Activated naive CD4-positive, alpha-beta T cell treated with anti-CD3 and anti-CD28 coated beads for 36 hours (primary cell): ENCODE results near the gene CCDC91. TPM values are rescaled to one million over a fixed set of nuclear protein-coding genes. Genes with fewer than 3 reads are reported as not detected.
A peak's percentile ranks its signal among the peaks of the same experiment; 100 is the strongest.

Experiments
- CTCF ChIA-PET: fragments of 350-600 bp; sonication (Branson Sonifier 250); formaldehyde crosslinking; loops from one replicate; lab custom pipeline; 2021; ENCODE audit warnings: antibody characterized with exemption; lab: Charles Lee
- DNase-seq: peaks from one replicate; pipeline ENCODE4 v3.0.0-alpha.2; 2020
- H3K27ac Mint-ChIP-seq: one replicate; pipeline ENCODE4 v1.8.0; 2021; ENCODE audit warnings: mild to moderate bottlenecking, mixed read lengths
- H3K27me3 Mint-ChIP-seq: one replicate; pipeline ENCODE4 v1.8.0; 2021; ENCODE audit warnings: low read depth, mixed read lengths
- H3K36me3 Mint-ChIP-seq: one replicate; pipeline ENCODE4 v1.8.0; 2021; ENCODE audit warnings: low read depth, mixed read lengths
- H3K4me1 Mint-ChIP-seq: one replicate; pipeline ENCODE4 v1.8.0; 2021; ENCODE audit warnings: low read depth, mixed read lengths
- H3K4me3 Mint-ChIP-seq: one replicate; pipeline ENCODE4 v1.8.0; 2021; ENCODE audit warnings: mild to moderate bottlenecking, moderate library complexity, mixed read lengths
- H3K9me3 Mint-ChIP-seq: one replicate; pipeline ENCODE4 v1.8.0; 2021; ENCODE audit warnings: mixed read lengths
- intact Hi-C: fragments of 100-400 bp; cut with micrococcal nuclease; formaldehyde crosslinking; loops from one replicate; pipeline ENCODE4 v1.15.1; 2023
- total RNA-seq, 2 experiments: library from RNA; stranded (reverse); gene quantifications; one replicate each; pipeline ENCODE4 v1.2.3, GENCODE V29; 2021

CCDC91 gene
- total RNA-seq, 2 experiments from 2014 or later, result 15.3 to 16.1 TPM

DNA sequence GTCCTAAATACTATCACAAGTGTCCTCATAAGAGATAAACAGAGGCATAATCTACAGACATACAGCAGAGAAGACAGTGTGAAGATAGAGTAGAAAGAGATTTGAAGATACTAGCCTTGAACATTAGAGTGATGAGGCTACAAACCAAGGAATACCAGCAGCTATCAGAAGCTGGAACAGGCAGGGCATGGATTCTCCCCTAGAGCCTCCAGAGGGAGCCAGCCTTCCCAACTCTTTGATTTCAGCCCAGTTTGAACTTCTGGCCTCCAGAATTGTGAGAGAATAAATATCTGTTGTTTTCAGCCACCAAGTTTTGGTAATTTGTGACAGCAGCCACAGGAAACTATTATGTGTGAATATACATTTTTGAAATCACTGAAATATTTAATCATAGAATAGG lies 47.2 kb downstream of the CCDC91 start:
- Mint-ChIP-seq H3K9me3 (no peaks in the 10 kb centered on the region), H3K4me1 (peaks cover 26% of the 10 kb centered on the region), H3K27ac (no peak overlapping the region), H3K4me3 (no peak overlapping the region), H3K27me3 (no peaks in the 10 kb centered on the region), H3K36me3 (no peaks in the 10 kb centered on the region)
- CTCF ChIA-PET, result no interaction called here
- no peak for DNase-seq
- intact Hi-C loops, result no loop called here

DNA sequence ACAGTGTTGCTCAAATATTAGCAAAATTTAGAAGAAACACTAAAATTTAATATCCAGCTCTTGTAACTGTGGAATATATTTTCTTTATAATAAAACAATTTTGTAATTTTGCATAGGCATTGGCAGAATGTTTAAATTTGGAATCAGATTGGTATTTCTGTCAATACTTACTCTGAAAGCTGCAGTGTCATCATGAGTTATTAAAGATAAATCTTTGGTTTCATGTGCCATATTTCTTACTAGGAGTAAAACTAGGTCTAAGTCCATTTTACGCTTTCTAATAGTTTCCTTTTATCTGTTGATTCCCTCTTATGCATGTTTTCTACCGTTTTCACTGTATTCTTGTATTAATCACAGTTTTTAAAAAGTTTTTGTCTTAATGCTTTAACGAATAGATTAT lies 49.7 kb downstream of the CCDC91 start:
- no peak overlapping the region for H3K27ac Mint-ChIP-seq
- DNase-seq, result no peak
- peaks cover 27% of the 10 kb centered on the region for H3K4me1 Mint-ChIP-seq
- no peaks in the 10 kb centered on the region for H3K27me3 Mint-ChIP-seq
- H3K36me3 Mint-ChIP-seq, result peaks cover 2% of the 10 kb centered on the region
- CTCF ChIA-PET, result interaction anchor here (1.2 kb wide), 1 partner anchor 28 kb away, joined by 4 read pairs; no protein-coding TSS in a partner anchor
- intact Hi-C loops, result no loop called here
- H3K9me3 Mint-ChIP-seq, result no peaks in the 10 kb centered on the region
- H3K4me3 Mint-ChIP-seq, result no peak overlapping the region

DNA sequence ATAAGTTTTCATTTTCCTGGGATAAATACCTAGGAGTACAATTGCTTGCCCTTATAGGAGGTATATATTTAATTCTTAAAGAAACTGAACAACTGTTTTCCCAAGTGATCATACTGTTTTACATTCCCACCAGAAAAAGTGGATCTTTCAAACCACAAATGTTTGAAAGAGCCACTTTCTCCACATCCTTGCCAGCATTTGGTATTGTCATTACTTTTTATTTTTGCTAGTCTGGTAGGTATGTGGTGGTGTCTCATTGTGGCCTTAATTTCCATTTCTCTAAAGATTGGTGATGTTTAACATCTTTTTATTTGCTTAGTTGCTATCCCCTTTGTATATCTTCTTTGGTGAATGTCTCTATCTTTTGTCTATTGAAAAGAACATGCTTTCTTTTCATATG lies 50.6 kb downstream of the CCDC91 start:
- H3K36me3 Mint-ChIP-seq, result peaks cover 2% of the 10 kb centered on the region
- no peak overlapping the region for H3K27ac Mint-ChIP-seq
- no peaks in the 10 kb centered on the region for H3K27me3 Mint-ChIP-seq
- intact Hi-C loops, result no loop called here
- no peaks in the 10 kb centered on the region for H3K9me3 Mint-ChIP-seq
- CTCF ChIA-PET, result interaction anchor here (1.2 kb wide), 1 partner anchor 29 kb away, joined by 4 read pairs; no protein-coding TSS in a partner anchor
- DNase-seq, result no peak
- H3K4me3 Mint-ChIP-seq, result no peak overlapping the region
- H3K4me1 Mint-ChIP-seq, result peaks cover 20% of the 10 kb centered on the region

DNA sequence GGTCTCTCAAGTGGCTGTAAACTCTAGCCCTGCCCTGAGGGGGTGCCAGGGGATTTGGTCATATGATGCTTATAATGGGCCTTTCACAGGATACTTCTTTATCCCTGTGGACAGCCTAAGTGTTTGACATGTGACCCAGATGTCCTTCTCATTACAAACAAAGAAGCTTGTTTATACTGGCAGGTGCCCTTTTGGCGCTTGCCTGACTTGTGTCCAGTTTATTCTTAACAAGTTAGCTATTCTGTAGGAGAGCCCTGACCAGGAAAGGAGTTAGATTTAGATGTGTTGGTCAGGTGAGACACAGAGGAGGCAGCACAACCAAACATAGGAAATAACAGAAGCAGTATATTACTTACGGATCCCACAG lies 51.9 kb downstream of the CCDC91 start:
- peaks cover 5% of the 10 kb centered on the region for H3K9me3 Mint-ChIP-seq
- H3K36me3 Mint-ChIP-seq, result peaks cover 2% of the 10 kb centered on the region
- no peak overlapping the region for H3K4me3 Mint-ChIP-seq
- no peaks in the 10 kb centered on the region for H3K27me3 Mint-ChIP-seq
- intact Hi-C loops, result no loop called here
- peaks cover 24% of the 10 kb centered on the region for H3K4me1 Mint-ChIP-seq
- CTCF ChIA-PET, result no interaction called here
- H3K27ac Mint-ChIP-seq, result no peak overlapping the region
- DNase-seq, result no peak

DNA sequence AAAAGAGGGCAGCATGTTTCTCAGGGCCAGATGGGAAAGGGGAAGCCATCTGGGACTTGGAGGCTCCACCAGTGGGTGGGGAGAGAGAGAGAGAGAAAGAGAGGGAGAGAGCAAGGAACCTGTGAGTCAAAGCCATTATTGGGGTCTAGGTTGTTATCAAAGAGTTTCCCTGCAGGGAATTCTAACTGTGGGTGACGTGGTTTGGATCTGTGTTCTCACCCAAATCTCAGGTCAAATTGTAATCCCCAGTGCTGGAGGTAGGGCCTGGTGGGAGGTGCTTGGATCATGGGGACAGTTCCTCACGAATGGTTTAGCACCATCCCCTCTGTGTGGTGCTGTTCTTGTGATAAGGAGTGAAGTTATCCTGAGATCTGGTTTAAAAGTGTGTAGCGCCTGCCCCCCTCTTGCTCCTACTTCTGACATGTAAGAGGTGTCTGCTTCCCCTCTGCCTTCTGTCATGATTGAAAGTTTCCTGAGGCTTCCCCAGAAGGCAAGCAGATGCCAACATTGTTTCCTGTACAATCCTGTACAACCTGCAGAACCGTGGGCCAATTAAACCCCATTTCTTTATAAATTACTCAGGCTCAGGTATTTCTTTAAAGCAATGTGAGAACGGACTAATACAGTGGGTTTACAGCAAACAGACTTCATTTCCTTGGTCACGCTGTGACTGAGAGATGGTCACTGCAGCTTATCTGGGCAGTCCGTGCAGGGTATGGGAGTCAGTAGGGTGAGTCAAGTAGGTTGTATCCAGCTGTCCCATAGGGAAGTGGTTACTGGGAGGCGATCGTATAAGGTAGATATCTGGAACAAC lies 52.4 kb downstream of the CCDC91 start:
- Mint-ChIP-seq H3K9me3 (peaks cover 5% of the 10 kb centered on the region), H3K36me3 (peaks cover 2% of the 10 kb centered on the region), H3K4me1 (peaks cover 25% of the 10 kb centered on the region), H3K27me3 (no peaks in the 10 kb centered on the region), H3K27ac (no peak overlapping the region), H3K4me3 (no peak overlapping the region)
- CTCF ChIA-PET, result no interaction called here
- intact Hi-C loops, result no loop called here
- DNase-seq, result no peak

DNA sequence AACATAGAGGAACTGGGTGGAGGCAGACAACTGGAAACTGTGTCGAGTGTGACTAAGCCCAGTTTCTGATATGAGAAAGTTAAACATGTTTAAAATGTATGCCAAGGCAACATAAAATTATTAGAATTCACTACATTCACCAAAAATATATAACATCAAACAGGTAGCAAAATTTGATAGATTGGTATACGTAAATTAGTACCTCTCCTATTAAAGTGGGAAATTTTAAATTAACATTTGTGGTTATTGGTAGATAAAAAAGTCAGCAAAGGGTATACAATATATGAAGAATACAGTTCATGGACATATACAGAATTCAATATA lies 53.0 kb downstream of the CCDC91 start:
- no peak overlapping the region for H3K27ac Mint-ChIP-seq
- no peak overlapping the region for H3K4me3 Mint-ChIP-seq
- no peaks in the 10 kb centered on the region for H3K27me3 Mint-ChIP-seq
- H3K9me3 Mint-ChIP-seq, result peaks cover 5% of the 10 kb centered on the region
- CTCF ChIA-PET, result no interaction called here
- H3K36me3 Mint-ChIP-seq, result peaks cover 2% of the 10 kb centered on the region
- H3K4me1 Mint-ChIP-seq, result peaks cover 30% of the 10 kb centered on the region
- no peak for DNase-seq
- intact Hi-C loops, result no loop called here

DNA sequence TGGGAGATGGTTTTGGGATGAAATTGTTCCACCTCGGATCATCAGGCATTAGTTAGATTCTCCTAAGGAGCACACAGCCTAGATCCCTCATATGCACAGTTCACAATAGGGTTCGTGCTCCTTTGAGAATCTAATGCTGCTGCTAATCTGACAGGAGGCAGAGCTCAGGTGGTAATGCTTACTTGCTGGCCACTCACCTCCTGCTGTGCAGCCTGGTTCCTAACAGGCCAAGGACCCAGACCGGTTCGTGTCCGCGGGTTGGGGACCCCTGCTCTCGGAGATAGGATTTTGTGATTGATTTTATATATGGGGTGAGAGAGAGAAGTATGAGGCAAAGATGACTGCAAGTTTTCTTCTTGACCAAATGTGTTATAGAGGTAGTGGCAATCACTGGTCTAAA lies 57.5 kb downstream of the CCDC91 start:
- Mint-ChIP-seq H3K9me3 (peaks cover 5% of the 10 kb centered on the region), H3K4me3 (no peak overlapping the region), H3K4me1 (peaks cover 61% of the 10 kb centered on the region), H3K36me3 (peaks cover 2% of the 10 kb centered on the region), H3K27ac (no peak overlapping the region), H3K27me3 (no peaks in the 10 kb centered on the region)
- intact Hi-C loops, result loop anchor here (1.0 kb wide), 1 partner anchor 25 kb away; no protein-coding TSS in a partner anchor
- DNase-seq, result no peak
- CTCF ChIA-PET, result interaction anchor here (1.2 to 1.8 kb wide), 2 partner anchors 14 to 25 kb away, joined by 3 to 6 read pairs; no protein-coding TSS in a partner anchor

DNA sequence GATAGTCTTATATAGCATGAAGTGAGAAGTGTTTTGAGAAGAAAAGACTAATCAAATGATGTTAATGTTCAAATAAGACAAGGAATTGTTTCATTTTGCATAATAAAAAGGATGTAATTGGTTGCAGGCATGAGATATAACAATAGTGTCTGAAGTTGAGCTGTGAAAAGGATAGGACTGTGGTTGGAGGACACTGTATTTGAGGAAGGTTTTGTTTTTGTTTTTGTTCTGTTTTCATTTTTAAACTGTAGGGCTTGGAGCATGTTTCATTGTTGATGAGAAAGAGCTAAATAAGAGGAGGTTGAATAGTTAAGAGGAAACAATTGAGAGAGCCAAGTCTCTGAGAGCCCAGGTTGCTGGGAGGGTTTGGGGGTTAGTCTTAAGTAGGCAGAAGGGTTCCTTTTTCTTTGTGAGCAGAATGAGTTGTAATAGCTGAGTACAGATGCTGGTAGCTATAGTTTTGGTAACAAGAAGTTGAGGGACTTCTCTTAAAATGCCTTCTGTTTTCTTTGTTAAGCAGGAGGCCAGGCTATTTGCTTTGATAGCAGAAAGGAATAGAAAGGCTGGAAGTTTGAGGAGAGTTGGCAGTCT lies 58.4 kb downstream of the CCDC91 start:
- DNase-seq, result no peak
- intact Hi-C loops, result loop anchor here (1.0 kb wide), 1 partner anchor 25 kb away; no protein-coding TSS in a partner anchor
- H3K27me3 Mint-ChIP-seq, result no peaks in the 10 kb centered on the region
- H3K4me3 Mint-ChIP-seq, result peak overlapping the region; percentile 15
- H3K27ac Mint-ChIP-seq, result peak overlapping the region; percentile 20
- peaks cover 64% of the 10 kb centered on the region for H3K4me1 Mint-ChIP-seq
- H3K36me3 Mint-ChIP-seq, result no peaks in the 10 kb centered on the region
- CTCF ChIA-PET, result interaction anchor here (0.6 to 1.8 kb wide), 5 partner anchors 15 to 208 kb away, joined by 3 to 6 read pairs (median 3); no protein-coding TSS in a partner anchor
- H3K9me3 Mint-ChIP-seq, result peaks cover 5% of the 10 kb centered on the region

DNA sequence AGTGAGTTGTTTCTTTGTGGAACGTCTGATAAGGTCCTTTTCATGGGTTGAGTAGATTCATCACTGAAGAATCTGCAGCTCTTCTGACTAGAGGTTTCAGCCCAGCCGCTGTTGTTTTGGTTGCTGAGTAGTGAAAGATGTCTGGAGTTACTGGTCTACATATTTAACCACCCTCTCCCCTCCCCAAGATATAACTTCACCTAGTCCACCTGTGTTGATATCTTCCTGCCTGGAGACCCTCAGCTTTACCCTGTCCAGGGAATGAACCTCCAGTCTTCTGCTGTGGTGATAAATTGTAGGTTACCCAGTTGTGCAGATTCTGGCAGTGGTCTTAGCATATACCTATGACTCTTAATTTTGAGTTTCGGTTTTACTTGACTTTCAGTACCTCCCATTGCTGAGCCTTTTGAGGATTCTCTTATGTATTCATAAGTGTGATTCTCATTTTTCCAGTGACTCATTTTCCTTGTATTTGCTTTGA lies 62.9 kb downstream of the CCDC91 start:
- peak; percentile 60 for DNase-seq
- Mint-ChIP-seq H3K36me3 (peaks cover 2% of the 10 kb centered on the region), H3K27ac (peak overlapping the region; percentile 79), H3K27me3 (no peaks in the 10 kb centered on the region), H3K9me3 (no peaks in the 10 kb centered on the region), H3K4me3 (peak overlapping the region; percentile 30), H3K4me1 (peaks cover 63% of the 10 kb centered on the region)
- intact Hi-C loops, result loop anchor here (1.0 to 5.0 kb wide), 15 partner anchors 21 to 921 kb away; partner anchors contain the start of genes BMAL2 and CCDC91
- CTCF ChIA-PET, result no interaction called here

DNA sequence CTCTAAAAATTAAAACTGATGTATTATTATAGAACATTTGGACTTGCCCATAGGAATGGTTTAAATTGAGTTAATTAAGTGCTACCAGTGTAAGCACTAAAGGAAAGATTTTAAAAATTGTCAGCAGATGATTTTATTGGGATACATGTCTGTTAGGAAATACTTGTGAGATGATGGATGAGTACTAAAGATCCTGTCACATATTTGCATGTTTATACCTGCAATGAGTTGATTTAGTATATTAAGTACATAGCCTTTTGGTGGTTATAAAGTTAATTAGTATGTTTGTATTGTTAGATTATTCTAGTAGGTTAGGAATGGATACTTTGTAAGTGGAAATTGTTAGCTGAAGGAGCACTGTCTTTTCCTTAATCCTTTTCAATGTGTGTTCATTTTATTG lies 67.2 kb downstream of the CCDC91 start:
- no peak overlapping the region for H3K27ac Mint-ChIP-seq
- peaks cover 27% of the 10 kb centered on the region for H3K4me1 Mint-ChIP-seq
- intact Hi-C loops, result no loop called here
- H3K36me3 Mint-ChIP-seq, result peaks cover 20% of the 10 kb centered on the region
- DNase-seq, result no peak
- no peaks in the 10 kb centered on the region for H3K27me3 Mint-ChIP-seq
- no peaks in the 10 kb centered on the region for H3K9me3 Mint-ChIP-seq
- CTCF ChIA-PET, result no interaction called here
- no peak overlapping the region for H3K4me3 Mint-ChIP-seq

DNA sequence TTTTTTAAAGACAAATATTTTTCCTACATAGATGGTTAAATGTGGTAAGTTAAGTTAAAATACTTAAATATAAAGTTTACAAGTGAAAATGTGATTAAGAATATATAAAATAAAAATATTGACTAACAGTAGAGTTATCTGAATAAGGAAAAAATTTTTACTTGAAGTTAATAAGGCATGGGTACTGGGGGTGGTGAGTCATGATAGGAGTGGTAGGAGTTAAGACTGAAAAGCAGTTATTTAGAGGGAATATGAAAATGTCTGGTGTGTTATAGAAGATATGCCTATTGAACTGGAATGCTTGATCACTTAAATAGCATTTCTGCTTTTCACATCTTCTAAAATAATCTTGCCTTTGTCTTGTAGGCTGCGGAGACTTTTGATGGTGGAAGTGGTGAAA lies 68.7 kb downstream of the CCDC91 start:
- Mint-ChIP-seq H3K36me3 (peaks cover 22% of the 10 kb centered on the region), H3K9me3 (no peaks in the 10 kb centered on the region), H3K27me3 (no peaks in the 10 kb centered on the region), H3K4me1 (peaks cover 11% of the 10 kb centered on the region), H3K4me3 (no peak overlapping the region), H3K27ac (no peak overlapping the region)
- intact Hi-C loops, result no loop called here
- no peak for DNase-seq
- CTCF ChIA-PET, result no interaction called here

DNA sequence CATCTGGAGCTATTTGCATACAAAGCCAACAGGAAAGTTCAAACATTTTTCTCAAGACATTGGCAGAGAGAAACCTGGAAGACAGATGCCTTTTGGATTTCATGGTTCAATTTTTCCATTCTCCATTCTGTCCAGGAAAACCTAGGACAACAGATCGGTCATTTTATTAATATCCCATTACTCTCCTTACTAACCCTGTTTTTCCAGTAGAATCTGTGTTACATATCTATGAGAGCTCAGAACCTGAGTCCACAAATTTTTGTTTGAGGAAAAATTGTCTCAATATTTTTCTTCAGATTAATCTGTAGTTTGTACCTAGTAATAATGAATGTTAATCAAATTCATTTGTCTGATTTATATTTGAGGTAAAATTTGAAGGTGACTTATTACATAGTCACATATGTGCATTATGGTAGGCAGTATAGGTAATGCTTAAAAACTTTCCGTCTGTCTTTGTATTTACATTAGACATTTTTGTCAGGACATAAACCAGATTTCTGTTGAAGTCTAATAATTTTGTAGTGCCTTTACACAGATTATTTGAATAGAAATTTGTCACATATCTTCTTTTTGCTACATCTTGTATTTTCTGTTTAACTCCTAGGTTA lies 75.3 kb downstream of the CCDC91 start:
- CTCF ChIA-PET, result interaction anchor here (1.3 kb wide), 1 partner anchor 17 kb away, joined by 3 read pairs; no protein-coding TSS in a partner anchor
- Mint-ChIP-seq H3K4me1 (peaks cover 2% of the 10 kb centered on the region), H3K27ac (no peak overlapping the region), H3K27me3 (no peaks in the 10 kb centered on the region), H3K4me3 (no peak overlapping the region), H3K9me3 (peaks cover 4% of the 10 kb centered on the region), H3K36me3 (peaks cover 25% of the 10 kb centered on the region)
- DNase-seq, result no peak
- intact Hi-C loops, result no loop called here
